Skeletal muscle satellite cell (primary cell): ENCODE data around the gene ARID5A.
"Not testable (repeated sequence)": the region's sequence is repeated elsewhere in the genome, so short reads cannot be mapped to it uniquely, and the experiment has no call there.

ENCODE experiments used
- H3K27me3 ChIP-seq: 2 replicates; pipeline ENCODE4 v1.7.0; 2013; ENCODE audit warnings: low read length; ENCODE audit not compliant: control insufficient read depth, insufficient read depth
- H3K36me3 ChIP-seq: 2 replicates; pipeline ENCODE4 v1.7.0; 2013; ENCODE audit warnings: mild to moderate bottlenecking, control low read depth, low read length; ENCODE audit not compliant: insufficient read depth
- H3K4me1 ChIP-seq: 2 replicates; pipeline ENCODE4 v1.7.0; 2013; ENCODE audit warnings: low read length; ENCODE audit not compliant: control insufficient read depth, insufficient read depth
- H3K4me2 ChIP-seq: 2 replicates; pipeline ENCODE4 v1.7.0; 2013; ENCODE audit warnings: mild to moderate bottlenecking, low read length
- H3K4me3 ChIP-seq: 2 replicates; pipeline ENCODE4 v1.7.0; 2013; ENCODE audit warnings: low read length
- H3K9ac ChIP-seq: 2 replicates; pipeline ENCODE4 v1.7.0; 2013; ENCODE audit warnings: mild to moderate bottlenecking, low read depth, low read length, moderate library complexity
- H3K9me3 ChIP-seq: replicated peaks from 2 replicates; pipeline ENCODE4 v1.7.0; 2013; ENCODE audit warnings: mild to moderate bottlenecking, control low read depth, low read length

ARID5A gene

DNA sequence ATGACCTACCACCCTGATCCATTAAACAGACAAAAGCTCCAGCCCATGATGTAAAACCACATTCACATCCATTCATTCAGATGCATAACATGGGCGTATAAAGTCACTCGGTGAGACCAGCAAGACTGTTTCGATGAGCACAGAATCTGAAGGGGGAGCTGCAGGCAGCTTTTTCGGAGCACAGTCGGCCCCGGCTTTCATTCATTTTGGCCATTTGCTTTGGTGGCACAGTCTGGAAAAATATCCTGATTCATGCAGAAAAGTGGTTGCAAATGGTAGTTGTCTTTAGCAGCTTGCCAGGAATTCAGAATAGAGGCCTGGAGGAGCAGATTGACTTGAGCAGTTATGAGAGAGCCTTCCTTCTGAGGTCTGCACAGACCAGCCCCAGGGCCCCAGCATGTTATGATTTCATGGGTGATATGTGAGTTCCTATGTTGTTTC, 11.2 kb downstream of the ARID5A start:
- peaks cover 5% of the 10 kb centered on the region for H3K4me1 ChIP-seq
- no peak overlapping the region for H3K9ac ChIP-seq
- H3K27me3 ChIP-seq: no peaks in the 10 kb centered on the region
- H3K4me3 ChIP-seq: no peak overlapping the region
- H3K4me2 ChIP-seq: no peak overlapping the region
- no peaks in the 10 kb centered on the region for H3K36me3 ChIP-seq
- no peaks in the 10 kb centered on the region for H3K9me3 ChIP-seq

GRCh38 chr2:96548558-96549465, 12.3 kb downstream of the ARID5A start:
- Histone ChIP-seq H3K9ac (no peak overlapping the region), H3K4me2 (no peak overlapping the region), H3K27me3 (no peaks in the 10 kb centered on the region), H3K4me3 (no peak overlapping the region), H3K9me3 (no peaks in the 10 kb centered on the region), H3K4me1 (peaks cover 5% of the 10 kb centered on the region), H3K36me3 (no peaks in the 10 kb centered on the region)

DNA sequence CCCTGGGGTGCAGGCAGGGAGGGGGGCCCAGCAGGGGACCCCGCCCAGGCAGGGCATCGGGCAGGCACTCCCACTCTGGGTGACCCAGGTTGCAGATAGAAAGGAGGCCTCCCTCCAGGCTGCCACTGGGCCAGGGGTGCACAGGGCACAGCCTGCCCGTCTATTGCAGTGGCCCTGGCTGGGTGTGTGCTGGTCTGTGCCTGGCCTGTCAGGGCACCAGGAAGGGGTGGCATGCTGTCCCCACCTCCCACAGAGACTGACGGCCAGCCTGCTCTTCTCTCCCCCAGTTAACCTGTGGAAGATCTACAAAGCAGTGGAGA, 12.9 kb downstream of the ARID5A start:
- Histone ChIP-seq H3K4me3 (no peak overlapping the region), H3K4me2 (no peak overlapping the region), H3K9me3 (no peaks in the 10 kb centered on the region), H3K27me3 (no peaks in the 10 kb centered on the region), H3K9ac (no peak overlapping the region), H3K4me1 (peaks cover 5% of the 10 kb centered on the region), H3K36me3 (no peaks in the 10 kb centered on the region)

- Histone ChIP-seq H3K9ac (no peak overlapping the region), H3K4me3 (no peak overlapping the region), H3K4me2 (no peak overlapping the region), H3K9me3 (no peaks in the 10 kb centered on the region), H3K36me3 (no peaks in the 10 kb centered on the region), H3K27me3 (no peaks in the 10 kb centered on the region), H3K4me1 (peaks cover 5% of the 10 kb centered on the region)
Observed at GRCh38 chr2:96549967-96550786, 13.6 kb downstream of the ARID5A start.

DNA sequence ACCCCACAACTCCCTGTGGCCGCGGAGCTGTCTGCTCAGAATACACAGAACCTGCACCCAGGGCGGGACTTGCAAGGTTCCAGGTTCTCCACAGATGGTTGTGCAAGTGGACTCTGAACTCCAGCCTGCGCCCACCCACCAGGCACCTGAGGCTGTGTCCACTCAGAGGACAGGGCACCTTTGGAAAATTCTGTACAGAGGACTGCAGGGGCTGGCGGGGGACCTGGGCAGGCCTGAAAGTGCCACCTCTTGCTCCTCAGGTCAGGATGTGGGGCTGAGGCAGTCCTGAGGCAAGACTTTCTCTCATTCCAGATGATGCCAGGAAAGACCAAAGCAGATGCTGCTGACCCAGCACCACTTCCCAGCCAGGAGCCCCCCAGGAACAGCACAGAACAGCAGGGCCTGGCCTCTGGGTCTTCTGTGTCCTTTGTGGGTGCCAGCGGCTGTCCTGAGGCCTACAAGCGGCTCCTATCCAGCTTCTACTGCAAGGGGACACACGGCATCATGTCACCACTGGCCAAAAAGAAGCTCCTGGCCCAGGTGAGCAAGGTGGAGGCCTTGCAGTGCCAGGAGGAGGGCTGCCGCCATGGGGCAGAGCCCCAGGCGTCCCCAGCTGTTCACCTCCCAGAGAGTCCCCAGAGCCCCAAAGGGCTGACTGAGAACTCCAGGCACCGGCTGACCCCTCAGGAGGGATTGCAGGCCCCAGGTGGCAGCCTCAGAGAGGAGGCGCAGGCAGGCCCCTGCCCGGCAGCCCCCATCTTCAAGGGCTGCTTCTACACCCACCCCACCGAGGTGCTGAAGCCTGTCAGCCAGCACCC, 14.4 kb downstream of the ARID5A start:
- Histone ChIP-seq H3K4me1 (peaks cover 5% of the 10 kb centered on the region), H3K9ac (no peak overlapping the region), H3K4me2 (no peak overlapping the region), H3K36me3 (no peaks in the 10 kb centered on the region), H3K9me3 (no peaks in the 10 kb centered on the region), H3K27me3 (no peaks in the 10 kb centered on the region), H3K4me3 (no peak overlapping the region)

- no peak overlapping the region for H3K4me2 ChIP-seq
- H3K9me3 ChIP-seq: no peaks in the 10 kb centered on the region
- no peaks in the 10 kb centered on the region for H3K27me3 ChIP-seq
- peaks cover 5% of the 10 kb centered on the region for H3K4me1 ChIP-seq
- H3K4me3 ChIP-seq: no peak overlapping the region
- H3K36me3 ChIP-seq: no peaks in the 10 kb centered on the region
- no peak overlapping the region for H3K9ac ChIP-seq
Observed at GRCh38 chr2:96551605-96552314, 15.2 kb downstream of the ARID5A start.

- peaks cover 1% of the 10 kb centered on the region for H3K4me1 ChIP-seq
- H3K4me2 ChIP-seq: no peak overlapping the region
- no peaks in the 10 kb centered on the region for H3K36me3 ChIP-seq
- no peak overlapping the region for H3K9ac ChIP-seq
- no peak overlapping the region for H3K4me3 ChIP-seq
- H3K9me3 ChIP-seq: no peaks in the 10 kb centered on the region
- H3K27me3 ChIP-seq: no peaks in the 10 kb centered on the region
Observed at GRCh38 chr2:96552315-96553175, 16.0 kb downstream of the ARID5A start.

GRCh38 chr2:96553176-96553956, 16.8 kb downstream of the ARID5A start:
- H3K36me3 ChIP-seq: no peaks in the 10 kb centered on the region
- no peak overlapping the region for H3K4me2 ChIP-seq
- H3K9ac ChIP-seq: no peak overlapping the region
- H3K4me3 ChIP-seq: no peak overlapping the region
- H3K27me3 ChIP-seq: no peaks in the 10 kb centered on the region
- no peaks in the 10 kb centered on the region for H3K4me1 ChIP-seq
- no peaks in the 10 kb centered on the region for H3K9me3 ChIP-seq

- H3K36me3 ChIP-seq, H3K4me1 ChIP-seq, H3K4me3 ChIP-seq, H3K9ac ChIP-seq, H3K9me3 ChIP-seq, H3K27me3 ChIP-seq: not testable (repeated sequence)
- H3K4me2 ChIP-seq: peak overlapping the region; percentile 48
Observed at GRCh38 chr2:96553957-96554292, 17.4 kb downstream of the ARID5A start.
